HK-2 (cell line): ENCODE results near the gene ATAD2B.
"Not testable (repeated sequence)": the region's sequence is repeated elsewhere in the genome, so short reads cannot be mapped to it uniquely, and the experiment has no call there.

ENCODE experiments used
- DNase-seq: peaks from one replicate; pipeline ENCODE4 v3.0.0-alpha.2; 2018; ENCODE audit not compliant: unreplicated experiment

The ATAD2B gene

GRCh38 chr2:23926750-23927571 is at the start of gene ATAD2B:
Gene ATAD2B, minus strand, starts transcription at chr2:23927123. Its CDS starts 353 bp downstream, at chr2:23926770.
- peak; percentile 96 for DNase-seq

- DNase-seq: no peak
Observed at GRCh38 chr2:23967846-23968245, 40.9 kb upstream of the ATAD2B start.

- DNase-seq: no peak
Observed at GRCh38 chr2:23954325-23955014, 27.5 kb upstream of the ATAD2B start.

GRCh38 chr2:23953625-23954024 is 26.7 kb upstream of the ATAD2B start:
- no peak for DNase-seq

- DNase-seq: not testable (repeated sequence)
Observed at GRCh38 chr2:23952558-23952957, 25.6 kb upstream of the ATAD2B start.

- no peak for DNase-seq
Observed at GRCh38 chr2:23947350-23947749, 20.4 kb upstream of the ATAD2B start.

GRCh38 chr2:23944976-23945375 is 18.1 kb upstream of the ATAD2B start:
- DNase-seq: no peak

- DNase-seq: no peak
Observed at GRCh38 chr2:23944527-23944926, 17.6 kb upstream of the ATAD2B start.

- no peak for DNase-seq
Observed at GRCh38 chr2:23943666-23944065, 16.7 kb upstream of the ATAD2B start.

GRCh38 chr2:23941644-23942043 is 14.7 kb upstream of the ATAD2B start:
- DNase-seq: no peak

- no peak for DNase-seq
Observed at GRCh38 chr2:23940718-23941620, 14.0 kb upstream of the ATAD2B start.

GRCh38 chr2:23939987-23940717 is 13.2 kb upstream of the ATAD2B start, which contains the start of gene UBXN2A:
Gene UBXN2A, plus strand, starts transcription at chr2:23940463. Its CDS starts 17,852 bp downstream, at chr2:23958315.
- peak; percentile 77 for DNase-seq

- no peak for DNase-seq
Observed at GRCh38 chr2:23934259-23934658, 7.3 kb upstream of the ATAD2B start.

- no peak for DNase-seq
Observed at GRCh38 chr2:23926290-23926749, 603 bp downstream of the ATAD2B start.

GRCh38 chr2:23925702-23926289 is 1.1 kb downstream of the ATAD2B start:
- peak; percentile 54 for DNase-seq

GRCh38 chr2:23924589-23925359 is 2.1 kb downstream of the ATAD2B start:
- no peak for DNase-seq

- DNase-seq: no peak
Observed at GRCh38 chr2:23918837-23919489, 8.0 kb downstream of the ATAD2B start.

GRCh38 chr2:23916727-23917405 is 10.1 kb downstream of the ATAD2B start:
- no peak for DNase-seq

GRCh38 chr2:23915327-23915726 is 11.6 kb downstream of the ATAD2B start:
- no peak for DNase-seq
